HFFc6 (cell line): ENCODE data around the gene ADGRV1. TPM values are rescaled to one million over a fixed set of nuclear protein-coding genes. Genes with fewer than 3 reads are reported as not detected.

Source experiments
- DNase-seq: peaks from one replicate; pipeline ENCODE4 v3.0.0-alpha.2; 2018
- H3K27ac Mint-ChIP-seq: 2 replicates; pipeline ENCODE4 v1.8.0; 2020; ENCODE audit warnings: mild to moderate bottlenecking, mixed read lengths
- H3K27me3 Mint-ChIP-seq: 2 replicates; pipeline ENCODE4 v1.8.0; 2021; ENCODE audit warnings: mild to moderate bottlenecking, moderate library complexity, mixed read lengths; ENCODE audit not compliant: insufficient read depth
- H3K36me3 Mint-ChIP-seq: 2 replicates; pipeline ENCODE4 v1.8.0; 2021; ENCODE audit warnings: low read depth, mixed read lengths
- H3K4me1 Mint-ChIP-seq: 2 replicates; pipeline ENCODE4 v1.8.0; 2020; ENCODE audit warnings: low read depth, mixed read lengths
- H3K4me3 Mint-ChIP-seq: 2 replicates; pipeline ENCODE4 v1.8.0; 2020; ENCODE audit warnings: mild to moderate bottlenecking, moderate library complexity, mixed read lengths
- H3K9me3 Mint-ChIP-seq: 2 replicates; pipeline ENCODE4 v1.8.0; 2020; ENCODE audit warnings: mild to moderate bottlenecking, mixed read lengths
- total RNA-seq, 6 experiments: library from RNA; stranded (reverse); fragmentation: NEBNext Ultra II Directional; extraction: Animal tissue kit (Norgen Biotek cat#: 25700); gene quantifications; 2 replicates in 1 of 6; 3 replicates in 5 of 6; pipeline ENCODE4 v1.2.3, GENCODE V29; 2021
- TF ChIP-seq, protein P1 (sequence below): fragments of 200-600 bp; sonication (generic); IDR thresholded peaks from 2 replicates; pipeline ENCODE4 v1.5.0; 2021; ENCODE audit warnings: antibody characterized with exemption, mild to moderate bottlenecking

The ADGRV1 gene
- total RNA-seq, 6 experiments from 2014 or later: not detected

DNA sequence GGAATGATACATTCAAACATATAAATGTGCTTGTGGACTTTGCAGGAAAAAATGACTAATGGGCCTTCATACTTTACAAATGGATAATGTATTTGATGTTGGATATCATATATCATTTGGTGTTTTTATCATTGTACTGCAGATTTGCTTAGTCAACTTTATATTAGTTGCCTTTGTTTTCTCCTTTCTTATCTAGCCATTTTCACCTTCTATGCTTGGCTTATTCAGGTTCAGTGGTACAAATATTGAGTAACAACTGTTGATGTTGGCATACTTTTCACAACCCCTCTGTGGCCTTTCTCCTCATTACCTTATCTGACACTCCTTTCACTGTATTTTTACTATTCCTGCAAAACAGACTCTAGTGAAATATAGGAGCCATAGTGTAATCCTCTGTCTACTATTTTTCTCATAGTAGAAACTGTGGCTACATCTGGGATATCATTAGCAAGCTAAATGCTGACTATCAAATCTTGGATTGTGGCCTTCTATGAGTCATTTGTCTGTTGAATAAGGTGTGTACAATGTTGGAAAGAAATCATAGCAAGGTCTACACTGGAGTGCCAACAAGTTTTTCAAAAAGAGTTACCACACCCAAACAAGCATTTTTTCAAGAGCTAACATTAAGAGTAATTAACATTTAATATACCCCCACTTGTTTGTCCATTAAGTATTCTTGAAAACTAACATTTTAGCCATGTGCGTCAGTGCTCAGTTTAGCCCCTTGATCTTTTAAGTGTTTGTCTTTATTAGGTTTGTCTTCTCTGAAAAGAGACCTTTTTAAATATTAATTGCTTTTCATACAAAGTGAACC, 330.1 kb downstream of the ADGRV1 start:
- H3K4me3 Mint-ChIP-seq: no peak overlapping the region
- H3K27ac Mint-ChIP-seq: no peak overlapping the region
- H3K4me1 Mint-ChIP-seq: no peaks in the 10 kb centered on the region
- H3K27me3 Mint-ChIP-seq: no peaks in the 10 kb centered on the region; the same call in 1 of the 2 replicates
- no peak for DNase-seq
- H3K9me3 Mint-ChIP-seq: no peaks in the 10 kb centered on the region
- TF ChIP-seq, protein P1, sequence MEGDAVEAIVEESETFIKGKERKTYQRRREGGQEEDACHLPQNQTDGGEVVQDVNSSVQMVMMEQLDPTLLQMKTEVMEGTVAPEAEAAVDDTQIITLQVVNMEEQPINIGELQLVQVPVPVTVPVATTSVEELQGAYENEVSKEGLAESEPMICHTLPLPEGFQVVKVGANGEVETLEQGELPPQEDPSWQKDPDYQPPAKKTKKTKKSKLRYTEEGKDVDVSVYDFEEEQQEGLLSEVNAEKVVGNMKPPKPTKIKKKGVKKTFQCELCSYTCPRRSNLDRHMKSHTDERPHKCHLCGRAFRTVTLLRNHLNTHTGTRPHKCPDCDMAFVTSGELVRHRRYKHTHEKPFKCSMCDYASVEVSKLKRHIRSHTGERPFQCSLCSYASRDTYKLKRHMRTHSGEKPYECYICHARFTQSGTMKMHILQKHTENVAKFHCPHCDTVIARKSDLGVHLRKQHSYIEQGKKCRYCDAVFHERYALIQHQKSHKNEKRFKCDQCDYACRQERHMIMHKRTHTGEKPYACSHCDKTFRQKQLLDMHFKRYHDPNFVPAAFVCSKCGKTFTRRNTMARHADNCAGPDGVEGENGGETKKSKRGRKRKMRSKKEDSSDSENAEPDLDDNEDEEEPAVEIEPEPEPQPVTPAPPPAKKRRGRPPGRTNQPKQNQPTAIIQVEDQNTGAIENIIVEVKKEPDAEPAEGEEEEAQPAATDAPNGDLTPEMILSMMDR: no peak
- H3K36me3 Mint-ChIP-seq: no peaks in the 10 kb centered on the region

DNA sequence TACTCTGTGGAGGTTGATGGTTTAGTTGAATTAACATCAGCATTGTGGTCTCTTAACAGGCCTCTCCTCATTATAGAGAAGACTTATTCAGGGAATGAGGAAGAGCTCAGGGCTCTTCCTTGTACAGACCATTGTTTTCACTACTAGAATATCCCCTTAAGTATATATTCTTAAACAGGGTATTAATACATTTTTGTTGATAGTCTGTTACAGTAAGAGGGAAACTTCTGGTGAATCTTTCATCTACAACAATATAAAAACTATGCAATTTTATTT, 330.7 kb downstream of the ADGRV1 start:
- DNase-seq: no peak
- Mint-ChIP-seq H3K9me3 (no peaks in the 10 kb centered on the region), H3K27ac (no peak overlapping the region), H3K4me3 (no peak overlapping the region), H3K36me3 (no peaks in the 10 kb centered on the region), H3K4me1 (no peaks in the 10 kb centered on the region), H3K27me3 (no peaks in the 10 kb centered on the region; the same call in 1 of the 2 replicates)
- TF ChIP-seq, protein P1: no peak

DNA sequence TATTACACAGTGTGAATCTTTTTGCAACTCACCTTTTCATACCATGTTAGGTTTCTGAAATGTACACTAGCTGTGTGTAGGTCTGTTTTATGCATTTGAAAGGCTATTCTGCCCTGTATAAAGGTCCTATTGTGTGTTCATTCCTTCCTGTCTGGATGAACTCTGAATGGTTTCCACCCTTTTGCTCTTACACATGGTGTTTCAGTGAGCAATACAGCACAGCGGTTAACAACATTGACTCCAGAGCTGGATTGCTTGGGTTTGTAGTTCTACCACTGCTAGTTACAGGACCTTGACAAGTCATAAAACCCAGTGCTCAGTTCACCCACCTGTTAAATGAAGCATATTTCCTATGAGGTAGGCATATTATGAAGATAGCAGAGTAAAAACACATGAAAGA, 331.6 kb downstream of the ADGRV1 start:
- H3K9me3 Mint-ChIP-seq: no peaks in the 10 kb centered on the region
- no peaks in the 10 kb centered on the region for H3K36me3 Mint-ChIP-seq
- H3K4me3 Mint-ChIP-seq: no peak overlapping the region
- H3K27me3 Mint-ChIP-seq: no peaks in the 10 kb centered on the region; the same call in 1 of the 2 replicates
- TF ChIP-seq, protein P1: no peak
- H3K4me1 Mint-ChIP-seq: no peaks in the 10 kb centered on the region
- H3K27ac Mint-ChIP-seq: no peak overlapping the region
- no peak for DNase-seq

DNA sequence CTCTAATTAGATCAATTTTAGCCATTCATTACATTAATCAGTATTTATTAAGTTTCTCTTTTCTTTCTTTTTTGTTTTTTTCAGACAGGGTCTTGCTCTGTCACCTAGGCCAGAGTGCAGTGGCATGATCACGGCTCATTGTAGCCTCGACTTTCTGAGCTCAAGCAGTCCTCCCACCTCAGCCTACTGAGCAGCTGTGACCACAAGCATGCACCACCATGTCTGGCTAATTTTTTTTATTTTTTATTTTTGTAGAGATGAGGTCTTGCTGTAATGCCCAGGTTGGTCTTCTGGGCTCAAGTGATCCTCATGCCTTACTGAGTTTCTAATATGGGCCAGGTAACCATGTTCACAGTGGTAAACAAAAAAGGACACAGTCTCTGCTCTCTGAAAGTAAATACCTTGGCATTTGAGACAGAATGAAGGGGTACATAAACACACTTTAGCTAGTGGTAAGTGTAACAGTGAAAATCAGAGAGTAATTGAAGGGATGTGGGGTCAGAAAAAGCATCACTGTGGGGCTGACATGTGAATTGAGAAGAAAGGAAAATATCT, 336.3 kb downstream of the ADGRV1 start:
- Mint-ChIP-seq H3K27me3 (no peaks in the 10 kb centered on the region; the same call in 1 of the 2 replicates), H3K4me3 (no peak overlapping the region), H3K27ac (no peak overlapping the region), H3K9me3 (no peaks in the 10 kb centered on the region), H3K4me1 (no peaks in the 10 kb centered on the region), H3K36me3 (no peaks in the 10 kb centered on the region)
- no peak for DNase-seq
- TF ChIP-seq, protein P1: no peak

DNA sequence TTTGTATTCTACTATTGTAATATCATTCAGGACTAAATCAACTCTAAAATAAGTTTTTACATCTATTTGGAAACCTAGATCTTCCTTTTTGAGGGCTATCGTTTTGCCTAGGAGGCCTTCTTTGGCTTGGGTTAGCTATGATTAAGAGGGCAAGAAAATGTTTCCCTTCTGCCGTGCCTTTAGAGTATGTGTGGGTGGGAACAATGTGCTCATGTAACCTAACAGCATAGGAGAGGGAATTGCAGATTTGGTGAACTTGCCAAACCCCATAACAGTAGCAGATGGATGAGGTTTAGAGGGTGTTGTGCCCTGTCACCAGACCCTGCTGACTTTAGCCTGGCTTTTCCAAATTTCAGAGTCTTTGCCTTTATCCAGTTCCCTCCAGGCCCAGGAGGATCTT, 339.0 kb downstream of the ADGRV1 start:
- Mint-ChIP-seq H3K36me3 (no peaks in the 10 kb centered on the region), H3K27ac (no peak overlapping the region), H3K9me3 (no peaks in the 10 kb centered on the region), H3K4me1 (no peaks in the 10 kb centered on the region), H3K27me3 (no peaks in the 10 kb centered on the region; the same call in 1 of the 2 replicates), H3K4me3 (no peak overlapping the region)
- TF ChIP-seq, protein P1: no peak
- DNase-seq: no peak
